ENCODE measurements around the gene U2AF2. TPM values are rescaled to one million over a fixed set of nuclear protein-coding genes. Genes with fewer than 3 reads are reported as not detected.
A peak's percentile ranks its signal among the peaks of the same experiment; 100 is the strongest.

Gene U2AF2
- total and polyA plus RNA-seq, 9 of the 15 experiments (the other 6 are each of a cell fraction or from before 2014, with no cell fraction given), result 3.0 to 331 (median 157) TPM

- TF ChIP-seq ZNF444 (CRISPR knock-in tag; IDR thresholded peaks at IDR 0.05), result no peak
- TF ChIP-seq TGIF2 (CRISPR knock-in tag; IDR thresholded peaks at IDR 0.05), result no peak
- 0 out of 3 replicates have a peak, but pooled peaks of 1 of the 2 experiments have one; percentile 41 for TF ChIP-seq CBX3 (IDR thresholded peaks at IDR 0.05; ENCODE audit: borderline replicate concordance in 1 of 2, low read length in 2 of 2)
- TF ChIP-seq SIRT6 (IDR thresholded peaks at IDR 0.05; ENCODE audit: low read depth, low read length), result no peak
- no peak for TF ChIP-seq ZNF274 (IDR thresholded peaks at IDR 0.05; ENCODE audit: borderline replicate concordance, low read depth, low read length)
- no peak for TF ChIP-seq KHSRP (IDR thresholded peaks at IDR 0.05)
- TF ChIP-seq MYNN (IDR thresholded peaks at IDR 0.05), result no peak; the same call in 1 of the 2 replicates
- TF ChIP-seq MYNN (CRISPR knock-in tag; IDR thresholded peaks at IDR 0.05), result no peak
- TF ChIP-seq HIVEP1 (CRISPR knock-in tag; IDR thresholded peaks at IDR 0.05), result 0 out of 2 replicates have a peak, but pooled peaks have one; percentile 40
- TF ChIP-seq ZNF408 (CRISPR knock-in tag; IDR thresholded peaks at IDR 0.05; ENCODE audit: low read depth), result no peak
- no peak for TF ChIP-seq FOS (IDR thresholded peaks at IDR 0.05; ENCODE audit: extremely low read depth, insufficient read length)
- TF ChIP-seq GATA2 (CRISPR knock-in tag; IDR thresholded peaks at IDR 0.05), result no peak
- no peak for TF ChIP-seq BRF2 (IDR thresholded peaks at IDR 0.05; ENCODE audit: borderline replicate concordance, insufficient read depth, insufficient read length)
- TF ChIP-seq SP1 (CRISPR knock-in tag; IDR thresholded peaks at IDR 0.05), result peak; percentile 84
- TF ChIP-seq HES1 (IDR thresholded peaks at IDR 0.05; ENCODE audit: low read depth), result no peak
- no peak for TF ChIP-seq ZNF830 (CRISPR knock-in tag; IDR thresholded peaks at IDR 0.05)
- TF ChIP-seq PHF20 (IDR thresholded peaks at IDR 0.05; ENCODE audit: partially characterized antibody), result peak; percentile 93
- TF ChIP-seq ZNF76 (CRISPR knock-in tag; IDR thresholded peaks at IDR 0.05; ENCODE audit: borderline replicate concordance), result no peak
- TF ChIP-seq SREBF1 (IDR thresholded peaks at IDR 0.05; ENCODE audit: borderline replicate concordance, low read depth, low read length), result no peak
- no peak for TF ChIP-seq MED1 (CRISPR knock-in tag; IDR thresholded peaks at IDR 0.05; ENCODE audit: borderline replicate concordance)
- no peak for TF ChIP-seq HSF4 (CRISPR knock-in tag; IDR thresholded peaks at IDR 0.05; ENCODE audit: borderline replicate concordance)
- no peak for TF ChIP-seq CSDE1 (IDR thresholded peaks at IDR 0.05)
Observed at GRCh38 chr19:55643003-55643886, 11.6 kb upstream of the U2AF2 start, which contains the start of gene ZNF581 (continued).

All from K562 (cell line).